Fibroblast of skin of right biceps (primary cell): ENCODE data around the gene NTM.

Source experiments
- DNase-seq: peaks from one replicate; pipeline ENCODE4 v3.0.0-alpha.2; 2013

Gene NTM

DNA sequence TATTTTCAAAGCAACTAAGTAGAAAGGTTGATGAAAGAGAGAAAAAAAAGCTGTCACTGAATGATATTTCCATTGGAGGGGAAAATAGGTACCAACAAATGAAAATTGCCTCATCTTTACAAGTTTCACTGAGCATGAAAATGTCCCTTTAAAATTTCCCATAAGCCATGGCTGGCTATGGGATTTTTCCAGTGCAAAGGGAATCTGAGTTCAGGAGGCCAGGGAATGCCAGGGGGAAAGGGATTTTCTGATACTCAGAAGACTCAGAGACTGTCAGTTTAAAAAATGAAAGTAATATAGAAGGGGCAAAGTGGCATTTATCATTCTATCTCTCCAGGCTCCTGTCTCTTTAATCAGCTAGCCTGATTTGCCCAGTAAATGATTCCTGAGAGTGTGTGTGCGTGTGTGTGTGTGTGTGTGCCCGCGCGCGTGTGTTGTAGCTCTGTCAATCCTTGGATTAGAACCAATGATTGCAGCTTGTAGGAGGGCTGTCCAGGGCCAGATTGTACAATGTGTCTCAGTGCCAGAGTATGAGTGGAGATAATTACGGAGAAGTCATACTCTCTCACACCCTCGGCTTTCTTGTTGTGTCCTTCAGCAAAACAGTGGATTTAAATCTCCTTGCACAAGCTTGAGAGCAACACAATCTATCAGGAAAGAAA is at the start of gene NTM:
NTM (plus strand) TSS at position 526 of the 662 bp plus-strand sequence.
- peak; percentile 69 for DNase-seq

DNA sequence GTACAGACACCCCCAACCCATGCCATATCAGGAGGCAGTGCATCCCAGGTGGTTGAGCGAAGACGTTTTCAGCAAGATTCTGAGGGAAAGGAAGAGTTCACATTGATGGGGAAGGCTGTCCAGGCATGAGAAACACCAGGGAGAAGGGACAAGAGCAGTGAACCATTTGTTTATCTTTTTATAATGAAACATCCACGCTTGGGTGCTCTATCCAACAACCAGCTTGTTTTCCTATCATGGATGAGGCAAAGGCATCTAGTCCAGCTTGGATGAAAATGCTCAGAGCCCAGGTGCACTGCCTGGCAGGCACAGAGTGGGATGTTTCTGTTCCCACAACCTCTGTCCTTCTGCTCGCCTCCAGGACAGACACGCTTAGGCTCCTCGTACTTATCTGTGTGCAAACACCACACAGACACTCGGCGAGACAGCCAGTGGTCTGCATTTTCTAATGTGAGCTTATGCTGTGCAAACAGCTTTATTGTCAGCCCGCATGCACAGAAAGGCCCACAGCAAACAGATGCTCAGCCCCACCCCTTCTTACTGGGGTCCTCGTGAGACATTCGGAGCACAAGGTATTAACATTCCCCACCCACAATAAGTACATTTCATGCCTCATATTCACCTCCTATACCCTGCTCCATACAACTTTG is 45.4 kb upstream of the NTM start:
- no peak for DNase-seq

DNA sequence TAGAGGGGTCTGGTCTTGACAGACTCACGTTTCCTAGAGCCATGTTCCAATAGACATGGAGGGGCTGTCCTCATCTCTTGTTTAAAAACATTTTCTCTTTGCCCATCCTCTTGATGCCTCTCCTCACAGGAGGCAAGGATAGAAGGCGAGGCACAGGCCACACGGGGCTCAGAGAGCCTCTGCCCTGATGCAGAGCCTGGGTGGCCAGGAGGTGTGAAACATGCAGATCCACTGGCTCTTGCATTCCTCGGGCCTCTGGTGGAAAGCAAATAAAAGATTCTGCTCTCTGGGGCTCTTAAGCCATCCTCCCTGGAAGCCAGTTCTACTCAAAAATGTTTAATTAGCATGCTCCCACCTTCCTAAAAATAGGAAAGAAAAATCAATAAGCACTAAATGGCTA is 43.6 kb upstream of the NTM start:
- no peak for DNase-seq

DNA sequence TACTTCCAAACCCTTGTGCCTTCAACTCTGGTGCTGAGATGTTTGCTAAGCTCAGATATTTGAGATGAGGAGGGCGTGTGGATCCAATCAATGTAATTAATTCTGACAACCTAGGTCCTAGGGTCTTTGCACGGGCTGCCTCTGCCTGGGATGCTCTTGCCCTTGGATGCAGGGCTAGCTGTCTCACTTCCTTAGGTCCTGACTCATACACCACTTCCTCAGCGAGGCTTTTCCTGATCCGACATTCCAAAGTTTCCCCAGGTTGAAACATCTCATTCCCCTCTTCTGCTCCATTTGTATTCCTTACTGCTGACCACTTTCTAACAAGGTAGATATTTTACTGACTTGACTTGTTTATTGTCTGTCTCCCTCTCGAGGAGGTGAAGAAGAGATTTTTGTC is 43.0 kb upstream of the NTM start:
- DNase-seq: peak; percentile 61

DNA sequence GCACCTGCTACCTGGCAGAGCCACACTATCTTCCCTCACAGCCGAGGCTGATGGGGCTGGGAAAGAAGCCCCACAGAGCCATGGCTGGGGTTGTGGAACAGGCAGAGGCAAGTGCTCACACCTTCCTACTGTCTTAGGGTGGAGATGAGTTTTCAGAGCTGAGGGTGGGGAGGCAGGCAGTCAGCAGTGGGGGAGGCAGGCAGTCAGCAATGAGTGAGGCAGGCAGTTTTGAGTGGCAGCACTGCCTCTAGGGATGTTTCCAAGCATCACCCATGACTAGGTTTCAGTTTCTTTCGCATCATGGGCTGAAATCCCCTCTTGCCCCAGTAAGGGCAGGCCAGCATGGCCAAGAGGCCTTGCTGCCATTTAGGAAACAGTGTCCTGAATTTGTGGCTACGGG is 41.6 kb upstream of the NTM start:
- no peak for DNase-seq

DNA sequence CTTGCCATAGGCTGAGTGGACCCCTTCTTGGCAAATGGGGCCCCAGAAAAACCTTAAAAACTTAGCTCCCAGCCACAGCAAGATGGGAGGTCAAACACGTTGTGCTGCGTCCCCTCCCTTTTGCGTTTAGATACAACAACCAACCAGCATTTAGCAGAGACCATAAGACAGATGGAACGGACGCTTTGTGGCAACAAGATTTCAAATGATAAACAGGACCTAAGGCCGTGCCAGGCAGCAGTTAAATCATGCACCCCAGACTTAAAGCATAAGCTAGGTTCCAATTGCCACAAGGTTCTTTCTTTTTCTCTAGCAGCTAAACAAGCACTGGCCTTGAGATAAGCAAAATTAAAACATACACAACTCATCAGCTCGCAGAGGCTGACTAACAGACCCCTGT is 39.4 kb upstream of the NTM start:
- DNase-seq: no peak

DNA sequence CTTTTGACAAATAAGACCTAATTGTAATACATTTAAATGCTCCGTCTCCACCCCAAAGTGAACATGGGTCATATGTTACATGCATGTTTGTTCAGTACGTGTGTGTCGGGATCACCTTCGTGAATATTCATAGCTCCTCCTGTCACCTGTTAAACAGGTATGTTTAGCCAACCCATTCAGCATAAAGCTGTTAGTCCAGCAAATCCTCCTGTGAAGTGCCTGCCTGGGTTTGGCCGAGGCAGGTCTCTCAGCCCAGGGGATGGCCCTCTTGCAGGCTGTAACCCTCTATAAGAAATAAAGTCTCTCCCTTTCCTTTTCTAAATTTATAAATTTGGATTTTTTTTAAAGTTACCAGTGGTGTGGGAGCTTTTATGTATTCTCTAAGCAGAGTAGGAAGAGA is 38.9 kb upstream of the NTM start:
- no peak for DNase-seq

DNA sequence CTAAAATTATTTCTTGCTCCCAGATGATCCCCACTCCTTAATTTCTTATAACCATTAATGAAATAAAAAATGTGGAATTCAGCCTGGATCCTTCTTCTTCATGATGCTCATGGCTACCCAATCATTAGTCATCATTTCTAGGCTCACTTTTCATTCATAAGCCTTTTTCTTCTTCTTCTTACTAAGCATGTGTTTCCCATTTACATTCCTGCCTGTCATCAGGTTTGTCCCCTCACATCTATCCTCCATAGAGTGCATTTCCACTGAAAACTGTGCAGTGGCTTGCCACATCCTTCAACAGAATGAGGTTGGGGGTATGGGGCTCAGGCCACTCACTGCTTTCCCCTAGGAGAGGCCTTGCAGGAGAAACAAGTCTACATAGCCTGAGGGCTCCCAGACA is 35.8 kb upstream of the NTM start:
- DNase-seq: peak; percentile 73

DNA sequence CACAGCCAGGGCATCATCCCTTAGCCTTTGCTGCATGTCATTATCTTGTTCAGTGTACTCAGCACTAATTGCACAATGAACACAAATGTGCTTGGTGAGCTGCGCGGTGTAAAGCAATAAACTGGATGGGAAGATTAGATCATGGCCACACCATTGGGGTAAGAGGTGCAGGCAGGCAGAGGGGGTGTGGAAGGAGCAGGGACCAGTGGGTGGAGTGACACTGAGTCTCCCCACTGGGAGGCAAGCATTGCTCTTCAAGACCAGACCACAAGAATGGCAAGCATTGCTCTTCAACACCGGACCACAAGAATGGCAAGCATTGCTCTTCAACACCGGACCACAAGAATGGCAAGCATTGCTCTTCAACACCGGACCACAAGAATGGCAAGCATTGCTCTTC is 28.5 kb upstream of the NTM start:
- peak; percentile 91 for DNase-seq

DNA sequence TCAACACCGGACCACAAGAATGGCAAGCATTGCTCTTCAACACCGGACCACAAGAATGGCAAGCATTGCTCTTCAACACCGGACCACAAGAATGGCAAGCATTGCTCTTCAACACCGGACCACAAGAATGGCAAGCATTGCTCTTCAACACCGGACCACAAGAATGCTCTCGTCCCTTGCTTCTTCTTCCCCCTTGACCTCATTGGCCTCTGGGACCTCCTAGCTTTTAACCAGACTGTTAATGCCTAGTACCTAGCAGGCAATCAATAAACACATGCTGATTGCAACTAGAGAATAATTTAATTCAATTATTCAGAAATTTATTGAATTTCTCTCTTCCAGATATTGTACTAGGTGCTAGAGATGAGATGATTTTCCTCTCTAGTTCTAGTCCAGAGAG is 28.0 kb upstream of the NTM start:
- DNase-seq: peak; percentile 75

DNA sequence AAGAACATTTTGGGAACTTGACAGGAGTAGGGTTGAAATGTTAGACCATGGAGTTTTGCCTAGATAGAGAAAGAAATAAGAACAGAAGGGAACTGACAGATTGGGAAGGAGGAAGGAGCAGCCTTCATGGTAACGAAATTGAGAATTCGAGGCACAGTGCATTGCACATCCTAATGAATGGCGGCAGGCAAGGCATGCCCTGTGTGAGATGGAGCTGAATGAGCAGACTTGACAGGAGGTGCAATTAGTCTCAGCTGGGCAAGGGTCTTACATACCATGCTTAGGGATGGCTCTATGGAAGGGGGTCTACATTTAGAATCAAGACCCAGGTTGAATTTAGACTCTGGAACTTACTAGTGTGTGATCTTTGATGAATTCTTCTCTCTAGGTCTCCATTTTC is 25.0 kb upstream of the NTM start:
- DNase-seq: no peak

DNA sequence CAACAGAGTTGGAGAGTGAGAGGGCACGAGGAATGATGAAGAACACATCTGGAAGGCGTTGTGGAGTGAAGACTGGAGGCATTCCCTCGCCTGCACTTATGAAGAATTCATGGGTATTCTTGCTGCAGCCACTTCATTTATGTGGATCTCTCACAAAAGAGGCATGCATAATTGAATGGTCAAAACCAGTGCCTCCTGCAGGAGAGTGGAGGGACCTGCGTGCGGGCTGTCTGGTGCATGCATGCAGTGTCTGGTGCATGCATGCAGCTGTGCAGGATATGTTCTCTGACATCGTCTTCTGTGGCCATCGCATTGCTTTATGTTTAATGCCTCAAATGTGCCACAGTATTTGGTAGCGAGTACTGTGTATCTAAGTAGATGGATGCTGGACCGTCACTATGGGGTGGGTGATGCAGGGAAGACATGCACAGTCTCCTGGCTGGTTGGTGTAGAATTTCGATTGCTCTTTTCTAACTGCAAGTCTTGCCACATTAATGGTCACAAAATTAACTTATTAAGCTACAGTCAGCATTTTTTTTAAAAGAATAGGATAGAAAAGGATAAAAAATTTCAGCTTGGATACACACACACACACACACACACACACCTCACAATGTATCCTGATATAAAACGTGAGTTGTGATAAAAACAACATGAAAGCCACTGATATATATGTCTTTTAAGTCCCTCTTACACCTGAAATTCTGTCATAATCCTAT is 20.9 kb upstream of the NTM start:
- no peak for DNase-seq

DNA sequence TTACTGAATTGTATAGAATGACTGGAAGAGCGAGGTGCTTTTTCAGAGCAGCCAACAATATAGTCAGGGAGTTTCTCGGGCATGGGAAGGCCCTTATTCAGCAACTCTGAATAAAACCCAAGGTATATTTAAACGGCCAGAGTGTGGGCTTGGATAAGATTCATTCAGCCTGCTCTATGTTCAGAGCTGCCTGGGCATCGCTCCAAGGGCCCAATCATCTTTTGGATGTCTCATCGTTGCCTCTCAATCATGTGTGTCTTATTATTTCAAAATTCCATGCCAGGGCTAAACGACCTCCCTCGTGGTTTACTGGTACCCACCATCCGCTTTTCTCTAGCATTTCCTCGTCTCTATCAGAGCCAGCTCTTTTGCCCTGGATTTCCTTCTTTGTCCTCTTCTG is 19.5 kb upstream of the NTM start:
- peak; percentile 58 for DNase-seq

DNA sequence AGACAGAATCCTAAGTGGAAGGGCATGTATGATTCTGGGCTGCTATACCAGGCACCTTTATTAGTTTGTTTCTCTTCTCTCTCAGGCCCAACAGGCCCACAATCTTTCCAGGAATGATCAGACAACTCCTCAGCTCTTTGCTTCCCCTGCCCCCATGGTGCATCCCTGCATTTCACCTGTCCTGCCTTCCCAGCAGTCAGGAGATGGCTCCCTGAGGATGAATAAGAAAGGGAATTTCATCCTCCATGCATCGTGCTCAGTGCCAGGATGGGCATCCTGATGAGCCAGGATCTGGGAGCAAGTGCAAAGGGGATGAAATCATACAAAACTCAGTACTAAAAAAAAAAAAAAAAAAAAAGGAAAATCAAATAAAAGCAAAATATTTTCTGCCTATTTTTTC is 18.6 kb upstream of the NTM start:
- DNase-seq: no peak

DNA sequence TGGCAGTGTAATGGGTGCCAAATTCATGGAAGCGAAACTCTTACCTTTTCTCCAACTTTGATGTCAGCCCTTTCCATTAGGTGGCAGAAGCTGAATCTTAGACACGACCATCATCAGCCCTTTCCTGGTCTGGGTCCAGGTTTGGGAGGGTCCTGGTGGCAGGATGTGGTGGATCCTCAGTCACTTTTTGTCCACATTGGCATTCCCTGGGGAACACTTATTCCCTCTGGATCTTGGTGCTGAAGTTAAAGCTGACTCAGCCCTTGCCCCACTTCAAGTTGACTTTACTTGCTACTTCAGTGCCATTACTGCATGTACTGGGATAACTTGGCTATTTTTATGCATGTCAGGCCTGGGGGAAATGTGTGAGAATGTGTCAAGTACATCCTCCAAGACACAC is 16.6 kb upstream of the NTM start:
- DNase-seq: peak; percentile 37

DNA sequence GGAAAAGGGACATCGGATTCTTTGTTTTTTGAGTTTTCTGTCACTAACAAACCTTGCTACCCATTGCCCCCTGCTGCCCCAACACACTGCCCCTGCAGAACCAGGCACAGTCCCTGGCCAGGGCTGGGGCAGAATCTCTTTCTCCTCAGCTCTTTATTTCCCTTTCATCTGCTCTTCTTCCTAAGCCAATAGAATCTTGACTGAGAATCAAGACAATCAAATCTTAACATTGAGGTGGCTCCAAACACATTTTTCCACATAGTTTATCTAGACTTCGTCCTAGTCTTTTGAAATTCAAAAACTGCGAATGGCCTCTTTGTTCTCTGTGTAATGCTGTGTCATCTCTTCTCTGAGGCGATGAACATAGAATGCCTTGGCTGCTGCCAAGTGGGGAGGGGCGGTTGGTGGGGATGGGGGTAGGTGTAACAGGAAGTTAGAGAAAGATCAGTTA is 16.1 kb upstream of the NTM start:
- peak; percentile 53 for DNase-seq

DNA sequence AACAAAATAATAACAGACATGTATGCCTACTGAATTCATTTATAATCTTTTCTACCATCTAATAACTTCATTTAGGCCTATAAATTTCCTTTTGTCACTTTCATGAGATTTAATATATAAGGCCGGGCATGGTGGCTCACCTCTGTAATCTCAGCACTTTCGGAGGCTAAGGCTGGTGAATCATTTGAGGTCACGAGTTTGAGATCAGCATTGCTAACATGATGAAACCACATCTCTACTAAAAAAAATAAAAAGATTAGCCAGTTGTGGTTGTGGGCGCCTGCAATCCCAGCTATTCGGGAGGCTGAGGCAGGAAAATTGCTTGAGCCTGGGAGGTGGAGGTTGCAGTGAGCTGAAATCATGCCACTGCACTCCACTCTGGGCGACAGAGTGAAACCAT is 14.2 kb upstream of the NTM start:
- DNase-seq: peak; percentile 79

DNA sequence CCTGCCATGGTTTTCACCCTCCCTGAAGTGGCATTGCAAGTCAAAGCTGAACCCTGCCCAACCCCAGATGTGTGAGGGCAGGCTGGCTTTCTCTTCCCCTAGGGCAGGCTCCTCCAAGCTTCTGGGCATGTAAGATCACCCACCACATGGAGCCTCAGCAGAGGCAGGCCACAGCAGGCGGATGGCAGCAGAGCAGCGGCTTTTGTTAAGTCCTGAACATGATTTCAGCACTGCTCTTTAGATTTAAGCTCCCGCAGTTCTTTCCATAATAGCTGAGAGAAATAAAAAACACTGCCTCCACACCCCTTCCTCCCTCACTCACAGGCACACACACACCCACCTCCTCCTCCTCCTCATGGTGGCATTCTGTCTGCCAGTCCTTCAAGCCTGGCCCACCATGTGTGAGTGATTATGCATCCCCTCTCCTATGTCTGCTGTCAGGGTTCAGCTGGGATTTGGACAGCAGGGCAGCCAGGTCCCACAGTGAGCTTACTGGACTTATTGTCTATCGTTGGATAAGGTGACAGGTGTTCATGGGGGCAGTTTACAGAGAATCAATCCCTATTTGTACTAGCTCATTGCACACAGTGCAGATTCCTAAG is 5.0 kb upstream of the NTM start:
- no peak for DNase-seq

DNA sequence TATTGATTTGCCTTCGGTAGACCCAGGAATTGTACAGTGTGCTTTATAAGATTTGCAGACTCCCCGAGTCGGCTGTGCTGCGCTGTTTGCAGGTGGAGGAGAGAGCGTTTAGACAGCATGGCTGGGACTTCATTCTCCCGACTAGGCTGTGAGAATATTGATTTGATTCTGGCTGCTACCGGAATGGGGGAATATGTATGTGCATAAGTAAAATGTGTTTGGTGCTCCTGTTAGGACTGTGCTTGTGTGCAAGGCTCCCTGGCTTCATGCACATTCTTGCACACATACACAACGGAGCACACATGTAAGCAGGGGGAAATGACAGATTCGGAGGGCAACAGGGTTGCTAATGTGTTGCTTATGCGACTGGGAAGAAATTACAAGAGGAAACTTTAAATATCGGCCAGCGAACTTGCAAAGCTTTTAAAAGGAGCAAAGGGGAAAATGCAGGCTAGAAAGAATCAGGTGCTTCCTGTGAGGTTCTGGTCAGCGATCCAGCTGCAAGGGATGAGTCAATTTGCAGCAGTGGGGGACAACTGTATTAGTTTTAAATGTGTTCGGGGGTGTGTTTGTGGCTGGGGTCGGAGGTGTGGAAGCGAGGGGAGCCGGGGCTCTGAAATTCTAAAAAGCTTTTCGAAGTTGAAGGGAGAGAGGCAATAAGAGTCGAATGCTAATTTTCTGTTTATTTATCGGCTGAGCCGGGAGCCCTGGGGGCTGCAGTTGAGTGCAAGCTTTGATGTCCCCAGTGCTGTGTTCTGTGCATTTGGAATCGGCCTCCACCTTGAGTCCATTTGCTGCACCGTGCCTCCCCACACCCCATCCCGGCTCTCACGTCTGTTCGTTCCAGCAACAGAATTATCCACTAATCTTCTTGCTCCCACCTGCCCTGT is 731 bp downstream of the NTM start:
- no peak for DNase-seq

DNA sequence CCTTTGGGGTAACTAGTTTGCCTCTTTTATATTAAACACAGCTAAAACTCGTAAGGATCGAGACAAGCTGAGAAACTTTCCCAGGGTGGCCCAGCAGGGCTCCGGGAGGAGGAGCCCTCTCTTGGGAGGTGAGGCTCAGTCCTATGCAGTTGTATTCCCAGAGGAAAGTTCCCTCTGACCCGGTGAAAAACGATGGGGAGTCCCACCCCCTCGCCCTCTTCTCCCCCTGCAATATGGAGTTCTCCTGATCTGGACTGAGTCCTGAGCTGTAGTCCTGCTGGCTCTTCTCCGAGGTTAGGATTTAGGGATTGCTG is 1.3 kb downstream of the NTM start:
- no peak for DNase-seq

DNA sequence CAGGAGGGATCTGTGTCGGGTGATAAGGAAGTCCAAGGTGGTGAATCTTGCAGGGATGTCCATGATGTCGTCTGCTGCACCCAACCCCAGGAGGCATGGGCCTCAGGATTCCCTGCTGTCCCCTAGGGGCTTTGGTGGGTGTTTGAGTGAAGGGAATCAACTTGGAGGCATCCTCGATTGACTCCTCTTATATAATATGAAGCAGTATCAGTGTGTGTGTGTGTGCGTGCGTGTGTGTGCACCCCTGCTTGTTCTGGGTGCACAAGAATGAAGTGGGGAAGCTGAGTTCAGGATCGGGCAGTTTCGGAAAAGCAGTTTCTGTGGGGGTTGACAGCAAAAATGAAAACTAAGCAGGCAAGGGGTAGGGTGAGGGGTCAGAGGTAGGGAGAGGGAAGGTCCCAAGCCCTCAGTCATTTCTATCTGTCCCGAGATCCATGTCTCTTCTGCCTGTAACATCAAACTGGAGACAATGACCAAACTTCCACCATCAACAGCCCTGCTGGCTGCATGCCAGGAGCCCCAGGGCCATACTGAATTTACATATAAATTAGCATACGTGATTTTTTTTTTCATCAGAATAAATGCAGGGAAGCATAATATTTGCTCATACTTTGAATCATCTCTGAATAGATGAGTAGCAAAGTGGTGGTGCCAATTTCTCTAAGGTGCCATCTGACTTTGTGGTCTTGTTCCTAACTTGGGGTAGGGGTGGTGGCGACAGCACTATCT is 2.0 kb downstream of the NTM start:
- DNase-seq: no peak

DNA sequence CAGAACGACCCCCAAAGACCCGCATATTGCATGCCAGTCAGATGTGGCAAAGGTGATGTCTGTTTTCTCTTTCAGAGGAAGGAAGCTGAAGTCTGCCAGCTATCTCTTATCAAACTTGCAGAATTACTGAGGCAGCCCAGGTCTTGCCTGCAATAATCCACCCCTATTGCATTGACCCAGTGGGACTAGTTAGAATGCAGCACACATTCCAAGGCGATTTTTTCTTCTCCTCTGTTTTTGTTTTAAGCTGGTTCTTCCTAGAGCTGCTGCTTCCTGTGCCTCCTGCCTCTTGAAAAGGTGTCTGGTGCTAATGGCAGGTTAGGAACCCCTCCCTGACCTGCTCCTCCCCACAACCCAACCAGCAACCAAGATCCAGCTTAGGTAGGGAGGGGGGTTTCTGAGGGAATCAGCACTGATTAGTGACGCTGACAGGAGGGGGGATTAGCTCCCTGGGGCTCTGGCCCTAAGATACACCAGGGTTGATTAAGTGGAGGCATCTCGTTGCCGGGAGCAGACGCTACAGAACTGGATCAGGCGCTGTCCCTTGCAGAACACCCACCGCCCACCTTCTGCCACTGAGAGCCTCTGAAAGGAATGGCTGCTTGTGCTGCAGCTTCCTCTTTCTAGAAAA is 2.8 kb downstream of the NTM start:
- DNase-seq: no peak
